ENCODE results near the gene TMEM231.

DNA sequence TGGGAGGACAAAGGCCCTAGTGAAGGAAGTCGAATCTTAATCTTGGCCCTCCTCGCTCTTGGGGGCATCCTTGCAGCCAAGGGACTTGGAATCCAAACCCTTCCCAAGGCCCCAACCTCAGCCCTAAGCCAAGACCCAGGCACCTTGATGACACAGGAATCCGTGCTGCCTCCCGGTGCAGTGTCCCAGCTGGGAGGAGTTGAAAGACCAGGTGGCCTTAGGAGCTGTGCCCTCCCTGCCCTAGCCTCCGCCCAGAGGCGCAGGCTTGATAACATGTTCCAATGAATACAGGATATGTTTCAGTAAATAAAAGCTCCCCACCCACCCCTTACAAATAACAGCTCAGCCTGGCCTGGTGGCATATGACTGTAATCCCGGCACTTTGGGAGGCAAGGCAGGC is 20.2 kb downstream of the TMEM231 start, which contains the start of gene CHST5:
- TF ChIP-seq RBFOX2 (IDR thresholded peaks at IDR 0.05; ENCODE audit: low read depth, low read length) (no peak), CBFB (CRISPR knock-in tag; IDR thresholded peaks at IDR 0.05) (no peak), ETV5 (CRISPR knock-in tag; IDR thresholded peaks at IDR 0.05; ENCODE audit: low read depth) (no peak), ZNF184 (CRISPR knock-in tag; IDR thresholded peaks at IDR 0.05) (no peak)
